HG03066 (cell line): Measurements from ENCODE around the gene IFT57.
"Not testable (repeated sequence)": the region's sequence is repeated elsewhere in the genome, so short reads cannot be mapped to it uniquely, and the experiment has no call there.

Experiments used
- ATAC-seq: cut with Tn5 transposase; IDR thresholded peaks from one replicate; pipeline ENCODE4 v1.9.1; 2021; ENCODE audit warnings: low read depth; ENCODE audit not compliant: unreplicated experiment

The IFT57 gene

GRCh38 chr3:108221911-108222852 is at the start of gene IFT57:
Gene IFT57 (minus strand): TSS chr3:108222424. CDS start chr3:108222322, 102 bp downstream.
- ATAC-seq, result peak; percentile 93

GRCh38 chr3:108271626-108272025 is 49.4 kb upstream of the IFT57 start:
- no peak for ATAC-seq

- not testable (repeated sequence) for ATAC-seq
Measured at GRCh38 chr3:108268235-108268634, 46.0 kb upstream of the IFT57 start.

GRCh38 chr3:108264534-108265298 is 42.5 kb upstream of the IFT57 start:
- peak; percentile 87 for ATAC-seq

- no peak for ATAC-seq
Measured at GRCh38 chr3:108255131-108255530, 32.9 kb upstream of the IFT57 start.

GRCh38 chr3:108251844-108252243 is 29.6 kb upstream of the IFT57 start:
- ATAC-seq, result no peak

GRCh38 chr3:108251265-108251664 is 29.0 kb upstream of the IFT57 start:
- ATAC-seq, result no peak

GRCh38 chr3:108250626-108251025 is 28.4 kb upstream of the IFT57 start:
- ATAC-seq, result no peak

GRCh38 chr3:108243243-108243642 is 21.0 kb upstream of the IFT57 start:
- ATAC-seq, result no peak

- ATAC-seq, result no peak
Measured at GRCh38 chr3:108242776-108243175, 20.6 kb upstream of the IFT57 start.

GRCh38 chr3:108241721-108242120 is 19.5 kb upstream of the IFT57 start:
- ATAC-seq, result no peak

- no peak for ATAC-seq
Measured at GRCh38 chr3:108241146-108241545, 18.9 kb upstream of the IFT57 start.

- no peak for ATAC-seq
Measured at GRCh38 chr3:108239082-108239481, 16.9 kb upstream of the IFT57 start.

- ATAC-seq, result no peak
Measured at GRCh38 chr3:108235290-108235689, 13.1 kb upstream of the IFT57 start.

- no peak for ATAC-seq
Measured at GRCh38 chr3:108234387-108234957, 12.2 kb upstream of the IFT57 start.

GRCh38 chr3:108228286-108228685 is 6.1 kb upstream of the IFT57 start:
- ATAC-seq, result no peak

- ATAC-seq, result no peak
Measured at GRCh38 chr3:108227131-108227530, 4.9 kb upstream of the IFT57 start.

GRCh38 chr3:108225221-108225620 is 3.0 kb upstream of the IFT57 start:
- ATAC-seq, result no peak

GRCh38 chr3:108223928-108224327 is 1.7 kb upstream of the IFT57 start:
- no peak for ATAC-seq

- ATAC-seq, result no peak
Measured at GRCh38 chr3:108222853-108223565, 785 bp upstream of the IFT57 start.

GRCh38 chr3:108221393-108221792 is 831 bp downstream of the IFT57 start:
- ATAC-seq, result no peak
